ENCODE data around the gene PTPRG. TPM values are rescaled to one million over a fixed set of nuclear protein-coding genes. Genes with fewer than 3 reads are reported as not detected.

Gene PTPRG
- total RNA-seq, 1 experiment from 2014 or later, result 0.73 TPM

DNA sequence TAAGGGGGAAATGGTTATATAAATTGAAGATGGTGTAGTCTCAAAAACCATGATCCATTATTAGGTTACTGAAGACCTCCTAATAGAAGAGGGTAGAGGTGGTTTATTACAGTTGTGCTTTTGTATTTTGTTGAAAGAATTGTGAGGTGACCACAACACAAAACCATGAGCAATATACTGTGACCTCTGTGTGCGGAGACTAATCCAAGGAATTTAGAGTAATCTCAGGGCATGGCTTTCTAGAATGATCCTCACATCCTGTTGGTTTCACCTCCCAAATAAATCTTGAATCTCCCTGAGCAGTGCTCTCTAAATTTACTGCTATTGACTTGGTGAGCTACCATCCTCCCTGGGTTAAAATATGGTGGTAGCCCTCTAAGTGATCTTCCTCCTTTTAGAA lies 52.3 kb downstream of the PTPRG start:
- H2AFZ ChIP-seq (ENCODE audit: low read length), result no peak overlapping the region
- H3K27me3 ChIP-seq (ENCODE audit: low read length), result no peaks in the 10 kb centered on the region
- no peaks in the 10 kb centered on the region for H3K4me1 ChIP-seq (ENCODE audit: insufficient read depth, low read length)
- CTCF ChIA-PET, result no interaction called here
- ATAC-seq, result no peak
- no peaks in the 10 kb centered on the region for H3K36me3 ChIP-seq (ENCODE audit: low read depth, low read length)
- no peak overlapping the region for H3K9ac ChIP-seq (ENCODE audit: low read length)
- H3F3A ChIP-seq (ENCODE audit: low read length, unreplicated experiment), result no peaks in the 10 kb centered on the region
- H3K9me2 ChIP-seq (replicated peaks; ENCODE audit: low read length), result no peaks in the 10 kb centered on the region
- H3K79me2 ChIP-seq (ENCODE audit: low read length), result no peaks in the 10 kb centered on the region
- H4K20me1 ChIP-seq (ENCODE audit: low read length), result no peaks in the 10 kb centered on the region
- H3K4me2 ChIP-seq (ENCODE audit: low read length), result no peak overlapping the region
- TF ChIP-seq CTCF (conservative IDR thresholded peaks at IDR 0.05; ENCODE audit: low read depth, low read length), result no peak
- TF ChIP-seq EZH2phosphoT487 (IDR thresholded peaks at IDR 0.05; ENCODE audit: borderline replicate concordance, low read length), result no peak
- no peak for TF ChIP-seq EZH2 (IDR thresholded peaks at IDR 0.05; ENCODE audit: low read length, unreplicated experiment)
- no peak for DNase-seq
- intact Hi-C loops (cut with micrococcal nuclease), result no loop called here
- no peaks in the 10 kb centered on the region for H3K9me3 ChIP-seq (ENCODE audit: low read length)
- POLR2A ChIA-PET (ENCODE audit: unreplicated experiment), result no interaction called here
- BruUV-seq (replicated peaks), result no TSS peak
- H3K27ac ChIP-seq (ENCODE audit: low read length), result no peak overlapping the region
- H3K4me3 ChIP-seq (ENCODE audit: low read length), result no peak overlapping the region

GRCh38 chr3:61615643-61616042 lies 54.3 kb downstream of the PTPRG start:
- intact Hi-C loops (cut with micrococcal nuclease), result no loop called here
- no peak overlapping the region for H3K4me3 ChIP-seq (ENCODE audit: low read length)
- H2AFZ ChIP-seq (ENCODE audit: low read length), result no peak overlapping the region
- TF ChIP-seq EZH2phosphoT487 (IDR thresholded peaks at IDR 0.05; ENCODE audit: borderline replicate concordance, low read length) (no peak), EZH2 (IDR thresholded peaks at IDR 0.05; ENCODE audit: low read length, unreplicated experiment) (no peak), CTCF (conservative IDR thresholded peaks at IDR 0.05; ENCODE audit: low read depth, low read length) (no peak)
- ATAC-seq (no peak), DNase-seq (no peak)
- H3K36me3 ChIP-seq (ENCODE audit: low read depth, low read length), result no peaks in the 10 kb centered on the region
- H3K4me1 ChIP-seq (ENCODE audit: insufficient read depth, low read length), result no peaks in the 10 kb centered on the region
- no peaks in the 10 kb centered on the region for H3K79me2 ChIP-seq (ENCODE audit: low read length)
- no peaks in the 10 kb centered on the region for H3K9me2 ChIP-seq (replicated peaks; ENCODE audit: low read length)
- H3K9ac ChIP-seq (ENCODE audit: low read length), result no peak overlapping the region
- no peaks in the 10 kb centered on the region for H3F3A ChIP-seq (ENCODE audit: low read length, unreplicated experiment)
- no peaks in the 10 kb centered on the region for H3K9me3 ChIP-seq (ENCODE audit: low read length)
- BruUV-seq (replicated peaks), result no TSS peak
- H3K27ac ChIP-seq (ENCODE audit: low read length), result no peak overlapping the region
- ChIA-PET POLR2A (ENCODE audit: unreplicated experiment) (no interaction called here), CTCF (no interaction called here)
- no peak overlapping the region for H3K4me2 ChIP-seq (ENCODE audit: low read length)
- no peaks in the 10 kb centered on the region for H4K20me1 ChIP-seq (ENCODE audit: low read length)
- no peaks in the 10 kb centered on the region for H3K27me3 ChIP-seq (ENCODE audit: low read length)

DNA sequence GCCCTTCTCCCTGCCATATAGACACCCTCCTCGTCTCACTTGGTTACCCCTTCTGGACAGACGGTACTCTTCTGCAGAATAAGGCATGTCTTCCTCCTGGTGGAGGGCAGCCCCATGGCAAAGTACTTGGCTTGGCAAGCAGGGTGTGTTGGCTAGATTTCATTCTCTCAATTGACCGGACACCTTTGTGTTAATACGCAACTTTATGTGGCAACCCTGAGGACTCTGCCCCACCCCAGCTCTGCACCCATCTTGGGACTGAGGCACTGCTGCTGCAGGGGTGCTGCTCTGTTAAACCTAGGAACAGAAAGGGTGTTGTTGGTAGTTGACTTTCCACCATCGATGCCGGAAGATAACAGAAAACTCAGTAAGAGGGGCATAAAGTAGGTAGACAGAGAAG lies 55.2 kb downstream of the PTPRG start:
- no peak overlapping the region for H3K27ac ChIP-seq (ENCODE audit: low read length)
- no peaks in the 10 kb centered on the region for H3K4me1 ChIP-seq (ENCODE audit: insufficient read depth, low read length)
- no peaks in the 10 kb centered on the region for H3K79me2 ChIP-seq (ENCODE audit: low read length)
- H3K4me3 ChIP-seq (ENCODE audit: low read length), result no peak overlapping the region
- no peak for ATAC-seq
- H3F3A ChIP-seq (ENCODE audit: low read length, unreplicated experiment), result no peaks in the 10 kb centered on the region
- DNase-seq, result no peak
- intact Hi-C loops (cut with micrococcal nuclease), result no loop called here
- CTCF ChIA-PET, result no interaction called here
- POLR2A ChIA-PET (ENCODE audit: unreplicated experiment), result no interaction called here
- BruUV-seq (replicated peaks), result no TSS peak
- H3K27me3 ChIP-seq (ENCODE audit: low read length), result no peaks in the 10 kb centered on the region
- no peak overlapping the region for H3K4me2 ChIP-seq (ENCODE audit: low read length)
- H2AFZ ChIP-seq (ENCODE audit: low read length), result no peak overlapping the region
- TF ChIP-seq EZH2 (IDR thresholded peaks at IDR 0.05; ENCODE audit: low read length, unreplicated experiment) (no peak), EZH2phosphoT487 (IDR thresholded peaks at IDR 0.05; ENCODE audit: borderline replicate concordance, low read length) (no peak), CTCF (conservative IDR thresholded peaks at IDR 0.05; ENCODE audit: low read depth, low read length) (no peak)
- H3K36me3 ChIP-seq (ENCODE audit: low read depth, low read length), result no peaks in the 10 kb centered on the region
- no peaks in the 10 kb centered on the region for H3K9me2 ChIP-seq (replicated peaks; ENCODE audit: low read length)
- no peaks in the 10 kb centered on the region for H3K9me3 ChIP-seq (ENCODE audit: low read length)
- no peaks in the 10 kb centered on the region for H4K20me1 ChIP-seq (ENCODE audit: low read length)
- H3K9ac ChIP-seq (ENCODE audit: low read length), result no peak overlapping the region

All from PC-3 (cell line).